ENCODE results near the gene PTH1R. TPM values are rescaled to one million over a fixed set of nuclear protein-coding genes. Genes with fewer than 3 reads are reported as not detected.
A peak's percentile ranks its signal among the peaks of the same experiment; 100 is the strongest.

PTH1R gene
- total RNA-seq, 2 donors from 2014 or later: 0.69 to 4.8 TPM

DNA sequence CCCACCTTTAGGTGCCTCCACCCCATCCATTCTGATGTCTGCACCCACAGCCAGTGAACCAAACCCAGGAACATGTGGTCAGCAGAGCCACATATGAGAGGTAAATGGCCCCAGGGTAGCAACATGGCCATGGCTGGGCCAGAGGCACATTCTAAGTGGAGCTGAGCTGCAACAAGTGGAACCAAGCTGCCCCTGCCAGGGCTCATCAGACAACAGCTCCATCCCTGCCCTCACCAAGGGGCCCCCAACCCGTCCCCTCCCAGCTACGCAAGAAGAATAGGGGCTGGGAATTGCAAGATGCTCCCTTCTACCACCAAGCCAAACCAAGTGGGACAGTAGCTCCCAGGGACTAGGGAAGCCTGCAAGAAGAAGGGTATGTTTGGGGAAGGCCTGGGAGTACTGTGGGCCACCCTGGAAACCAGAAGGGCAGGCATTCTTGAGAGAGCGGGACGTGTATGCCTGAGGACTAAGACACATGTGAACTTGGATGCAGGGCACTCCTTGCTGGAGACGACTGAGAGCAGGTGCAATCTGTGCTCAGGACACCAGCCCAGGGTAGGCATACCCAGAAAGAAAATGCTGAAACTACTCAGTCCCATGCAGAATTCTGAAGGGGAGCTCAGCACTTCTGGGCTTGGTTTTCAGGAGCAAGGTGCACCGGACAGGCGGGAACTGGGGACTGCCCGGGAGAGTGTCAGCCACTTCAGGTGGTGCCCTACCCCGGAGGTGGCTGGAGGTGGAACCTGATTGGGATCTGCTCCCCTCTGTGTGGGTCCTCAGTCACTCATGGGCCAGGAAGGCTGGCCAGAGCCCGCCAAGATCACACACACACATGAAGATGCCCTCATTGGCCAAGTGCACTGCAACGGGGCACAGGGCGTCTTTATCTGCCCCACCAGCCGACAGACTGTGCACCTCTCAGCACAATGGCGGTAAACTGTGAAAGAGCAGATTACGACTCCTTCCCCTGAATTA lies 23.8 kb upstream of the PTH1R start:
- no peaks in the 10 kb centered on the region for H3K27me3 ChIP-seq (ENCODE audit: control insufficient read depth, insufficient read depth, low read length, poor library complexity, severe bottlenecking)
- 92 to 93% methylated on average over 12 to 15 of the region's 15 CpGs for WGBS, 2 experiments (ENCODE audit: insufficient coverage in 1 of 2, insufficient read length in 1 of 2)
- Mint-ChIP-seq H3K27ac (no peak overlapping the region), H3K9me3 (no peaks in the 10 kb centered on the region), H3K4me1 (peaks cover 5% of the 10 kb centered on the region), H3K4me3 (no peak overlapping the region), H3K36me3 (ENCODE audit: low read depth) (no peaks in the 10 kb centered on the region), H3K27me3 (ENCODE audit: insufficient read depth) (peaks cover 7% of the 10 kb centered on the region)
- DNase-seq: peak; percentile 36
- no peaks in the 10 kb centered on the region for H3K36me3 ChIP-seq (ENCODE audit: control insufficient read depth, insufficient read depth, low read length)
- no peaks in the 10 kb centered on the region for H3K4me1 ChIP-seq (ENCODE audit: control insufficient read depth, insufficient read depth, low read length)
- H3K9ac ChIP-seq (ENCODE audit: extremely low read depth, low read length, poor library complexity, severe bottlenecking): no peak overlapping the region
- no peaks in the 10 kb centered on the region for H3K9me3 ChIP-seq (ENCODE audit: control insufficient read depth, low read length)
- H3K27ac ChIP-seq (ENCODE audit: low read depth, low read length): no peak overlapping the region
- H3K4me3 ChIP-seq (ENCODE audit: low read length): no peak overlapping the region
- TF ChIP-seq, protein P1, sequence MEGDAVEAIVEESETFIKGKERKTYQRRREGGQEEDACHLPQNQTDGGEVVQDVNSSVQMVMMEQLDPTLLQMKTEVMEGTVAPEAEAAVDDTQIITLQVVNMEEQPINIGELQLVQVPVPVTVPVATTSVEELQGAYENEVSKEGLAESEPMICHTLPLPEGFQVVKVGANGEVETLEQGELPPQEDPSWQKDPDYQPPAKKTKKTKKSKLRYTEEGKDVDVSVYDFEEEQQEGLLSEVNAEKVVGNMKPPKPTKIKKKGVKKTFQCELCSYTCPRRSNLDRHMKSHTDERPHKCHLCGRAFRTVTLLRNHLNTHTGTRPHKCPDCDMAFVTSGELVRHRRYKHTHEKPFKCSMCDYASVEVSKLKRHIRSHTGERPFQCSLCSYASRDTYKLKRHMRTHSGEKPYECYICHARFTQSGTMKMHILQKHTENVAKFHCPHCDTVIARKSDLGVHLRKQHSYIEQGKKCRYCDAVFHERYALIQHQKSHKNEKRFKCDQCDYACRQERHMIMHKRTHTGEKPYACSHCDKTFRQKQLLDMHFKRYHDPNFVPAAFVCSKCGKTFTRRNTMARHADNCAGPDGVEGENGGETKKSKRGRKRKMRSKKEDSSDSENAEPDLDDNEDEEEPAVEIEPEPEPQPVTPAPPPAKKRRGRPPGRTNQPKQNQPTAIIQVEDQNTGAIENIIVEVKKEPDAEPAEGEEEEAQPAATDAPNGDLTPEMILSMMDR (conservative IDR thresholded peaks at IDR 0.05): no peak

DNA sequence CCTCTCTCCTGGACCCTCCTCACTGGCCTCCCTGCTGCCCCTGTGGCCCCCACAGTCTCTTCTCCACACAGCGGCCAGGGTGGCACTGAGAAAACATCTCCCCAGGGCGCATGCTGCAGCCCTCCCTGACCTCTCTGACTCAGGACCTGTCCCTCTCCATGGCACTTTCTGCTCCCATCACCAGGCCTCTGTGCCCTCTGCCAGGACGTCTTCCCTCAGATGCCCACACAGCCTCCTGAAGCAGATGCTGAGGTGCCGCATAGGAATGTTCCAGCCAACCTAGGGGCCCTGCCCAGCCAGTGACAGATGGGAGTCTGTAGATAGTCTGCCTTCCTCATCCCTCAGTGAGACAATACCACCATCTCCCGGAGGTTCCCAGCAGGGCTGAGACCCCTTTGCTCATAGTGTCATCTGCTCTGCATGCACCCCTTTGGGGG lies 22.9 kb upstream of the PTH1R start:
- Histone ChIP-seq H3K4me1 (ENCODE audit: control insufficient read depth, insufficient read depth, low read length) (no peaks in the 10 kb centered on the region), H3K4me3 (ENCODE audit: low read length) (no peak overlapping the region), H3K27me3 (ENCODE audit: control insufficient read depth, insufficient read depth, low read length, poor library complexity, severe bottlenecking) (no peaks in the 10 kb centered on the region), H3K27ac (ENCODE audit: low read depth, low read length) (no peak overlapping the region), H3K9ac (ENCODE audit: extremely low read depth, low read length, poor library complexity, severe bottlenecking) (no peak overlapping the region), H3K36me3 (ENCODE audit: control insufficient read depth, insufficient read depth, low read length) (no peaks in the 10 kb centered on the region), H3K9me3 (ENCODE audit: control insufficient read depth, low read length) (no peaks in the 10 kb centered on the region)
- Mint-ChIP-seq H3K9me3 (no peaks in the 10 kb centered on the region), H3K27me3 (ENCODE audit: insufficient read depth) (peaks cover 8% of the 10 kb centered on the region), H3K4me1 (no peaks in the 10 kb centered on the region), H3K4me3 (no peak overlapping the region), H3K36me3 (ENCODE audit: low read depth) (no peaks in the 10 kb centered on the region), H3K27ac (no peak overlapping the region)
- TF ChIP-seq, protein P1 (conservative IDR thresholded peaks at IDR 0.05): no peak
- WGBS, 2 experiments (ENCODE audit: insufficient coverage in 1 of 2, insufficient read length in 1 of 2): 86 to 94% methylated on average over 3 to 5 of the region's 5 CpGs
- peak; percentile 40 for DNase-seq

DNA sequence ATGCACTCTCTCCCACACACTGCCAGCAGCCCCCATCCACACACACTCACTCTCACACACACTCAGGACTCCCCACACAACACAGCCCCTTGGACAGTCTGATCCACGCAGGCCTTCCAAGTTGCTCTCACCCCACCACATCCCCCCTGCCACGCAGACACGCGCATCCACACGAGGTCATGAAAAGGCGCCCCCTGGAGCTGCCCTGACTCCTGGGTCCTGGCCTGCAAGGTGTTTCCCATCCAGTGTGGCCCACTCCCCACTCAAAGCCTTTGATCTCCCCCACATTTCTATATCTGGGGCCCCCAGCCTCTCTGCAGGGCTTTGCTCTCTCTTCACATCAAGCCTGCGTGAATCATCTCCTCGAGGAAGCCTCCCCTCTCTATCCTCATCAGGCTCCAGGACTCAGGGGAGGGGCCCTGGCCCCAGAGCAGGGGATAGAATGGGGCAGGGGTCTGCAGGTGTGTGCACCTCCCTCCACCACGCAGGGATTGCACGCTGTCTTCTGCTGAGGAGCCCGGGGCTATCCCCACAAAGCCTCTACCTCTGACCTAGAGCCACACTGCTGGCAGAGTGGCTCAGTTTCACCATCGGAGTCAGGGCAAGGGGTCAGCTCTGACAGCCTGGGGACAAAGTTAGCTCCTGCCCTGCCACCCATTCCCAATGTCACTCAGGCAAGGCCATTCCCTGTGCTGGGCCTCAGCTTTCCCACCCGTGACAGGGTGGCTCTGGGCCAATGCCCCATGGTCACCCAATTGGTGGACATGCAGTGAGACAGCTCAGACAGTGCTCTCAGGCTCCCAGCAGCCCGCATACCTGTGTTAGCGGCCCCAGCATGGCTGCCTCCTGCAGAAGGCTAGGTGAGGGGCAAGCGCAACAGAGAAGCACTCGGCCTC lies 20.7 kb upstream of the PTH1R start:
- no peaks in the 10 kb centered on the region for H3K36me3 ChIP-seq (ENCODE audit: control insufficient read depth, insufficient read depth, low read length)
- no peak overlapping the region for H3K4me3 ChIP-seq (ENCODE audit: low read length)
- peak; percentile 41 for DNase-seq
- H3K9ac ChIP-seq (ENCODE audit: extremely low read depth, low read length, poor library complexity, severe bottlenecking): no peak overlapping the region
- H3K4me1 ChIP-seq (ENCODE audit: control insufficient read depth, insufficient read depth, low read length): no peaks in the 10 kb centered on the region
- no peaks in the 10 kb centered on the region for H3K4me1 Mint-ChIP-seq
- H3K9me3 ChIP-seq (ENCODE audit: control insufficient read depth, low read length): no peaks in the 10 kb centered on the region
- no peaks in the 10 kb centered on the region for H3K9me3 Mint-ChIP-seq
- no peaks in the 10 kb centered on the region for H3K27me3 ChIP-seq (ENCODE audit: control insufficient read depth, insufficient read depth, low read length, poor library complexity, severe bottlenecking)
- no peaks in the 10 kb centered on the region for H3K36me3 Mint-ChIP-seq (ENCODE audit: low read depth)
- H3K27ac Mint-ChIP-seq: no peak overlapping the region
- H3K27me3 Mint-ChIP-seq (ENCODE audit: insufficient read depth): peaks cover 9% of the 10 kb centered on the region
- TF ChIP-seq, protein P1 (conservative IDR thresholded peaks at IDR 0.05): no peak
- no peak overlapping the region for H3K4me3 Mint-ChIP-seq
- 83 to 89% methylated on average over 10 to 17 of the region's 17 CpGs for WGBS, 2 experiments (ENCODE audit: insufficient coverage in 1 of 2, insufficient read length in 1 of 2)
- H3K27ac ChIP-seq (ENCODE audit: low read depth, low read length): no peak overlapping the region
